Measurements from ENCODE around the gene SLC12A7.
"Not testable (repeated sequence)": the region's sequence is repeated elsewhere in the genome, so short reads cannot be mapped to it uniquely, and the experiment has no call there.

SLC12A7 gene

DNA sequence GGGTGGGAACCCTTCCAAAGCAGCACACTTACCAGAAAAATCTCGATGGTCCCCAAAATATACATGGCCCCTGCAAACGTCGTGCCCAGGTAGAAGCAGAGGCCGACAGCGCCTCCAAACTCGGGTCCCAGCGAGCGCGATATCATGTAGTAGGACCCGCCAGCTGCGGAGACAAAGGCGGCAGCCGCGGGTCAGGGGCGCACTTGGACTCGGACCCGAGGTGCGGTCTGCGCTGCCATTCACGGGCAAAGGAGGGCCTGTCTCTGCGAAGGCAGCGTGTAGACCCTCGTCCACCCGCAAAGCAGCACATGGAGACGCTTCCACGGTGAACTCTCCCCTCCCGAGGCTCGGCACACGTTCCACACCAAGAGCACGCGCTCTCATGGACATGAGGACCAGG is 25.0 kb downstream of the SLC12A7 start:
- no peak for DNase-seq (ENCODE audit: low read depth, low spot score)
- no peak overlapping the region for H3K27ac ChIP-seq

DNA sequence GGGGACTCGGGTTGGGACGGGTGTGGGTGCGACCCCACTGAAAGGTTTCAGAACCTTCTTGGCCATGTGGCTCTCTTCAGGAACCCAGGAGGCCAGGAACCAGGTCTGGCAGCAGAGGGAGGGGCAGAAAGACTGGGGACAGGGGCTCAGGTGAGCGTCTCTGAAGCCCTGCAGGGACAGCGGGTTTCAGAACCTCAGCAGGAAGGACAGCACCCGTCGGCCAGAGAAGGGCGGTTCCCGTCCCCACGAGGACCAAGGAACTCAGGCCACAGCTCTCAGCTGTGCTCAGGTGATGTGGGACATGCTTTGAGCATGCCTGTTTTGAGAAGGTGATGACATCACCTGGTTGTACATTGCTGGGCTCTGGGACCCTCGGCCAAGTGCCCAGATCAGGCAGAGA is 25.7 kb downstream of the SLC12A7 start:
- no peak for DNase-seq (ENCODE audit: low read depth, low spot score)
- H3K27ac ChIP-seq, result no peak overlapping the region

DNA sequence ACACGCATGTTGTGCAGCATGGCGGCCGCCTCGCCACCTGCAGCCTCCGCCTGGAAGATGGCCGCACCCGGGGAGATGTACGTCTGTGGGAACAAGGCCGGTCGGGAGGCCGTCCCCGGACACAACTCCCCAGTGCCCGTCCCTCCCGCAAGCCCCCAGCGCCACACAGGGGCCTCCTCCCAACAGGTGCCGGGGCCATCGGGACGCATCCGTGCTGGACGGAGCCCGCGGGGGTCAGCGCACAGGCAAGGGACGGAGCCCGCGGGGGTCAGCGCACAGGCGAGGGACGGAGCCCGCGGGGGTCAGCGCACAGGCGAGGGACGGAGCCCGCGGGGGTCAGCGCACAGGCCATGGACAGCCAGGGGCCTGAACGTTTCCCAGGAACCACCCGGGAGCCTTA is 26.5 kb downstream of the SLC12A7 start:
- H3K27ac ChIP-seq, result no peak overlapping the region
- no peak for DNase-seq (ENCODE audit: low read depth, low spot score)

DNA sequence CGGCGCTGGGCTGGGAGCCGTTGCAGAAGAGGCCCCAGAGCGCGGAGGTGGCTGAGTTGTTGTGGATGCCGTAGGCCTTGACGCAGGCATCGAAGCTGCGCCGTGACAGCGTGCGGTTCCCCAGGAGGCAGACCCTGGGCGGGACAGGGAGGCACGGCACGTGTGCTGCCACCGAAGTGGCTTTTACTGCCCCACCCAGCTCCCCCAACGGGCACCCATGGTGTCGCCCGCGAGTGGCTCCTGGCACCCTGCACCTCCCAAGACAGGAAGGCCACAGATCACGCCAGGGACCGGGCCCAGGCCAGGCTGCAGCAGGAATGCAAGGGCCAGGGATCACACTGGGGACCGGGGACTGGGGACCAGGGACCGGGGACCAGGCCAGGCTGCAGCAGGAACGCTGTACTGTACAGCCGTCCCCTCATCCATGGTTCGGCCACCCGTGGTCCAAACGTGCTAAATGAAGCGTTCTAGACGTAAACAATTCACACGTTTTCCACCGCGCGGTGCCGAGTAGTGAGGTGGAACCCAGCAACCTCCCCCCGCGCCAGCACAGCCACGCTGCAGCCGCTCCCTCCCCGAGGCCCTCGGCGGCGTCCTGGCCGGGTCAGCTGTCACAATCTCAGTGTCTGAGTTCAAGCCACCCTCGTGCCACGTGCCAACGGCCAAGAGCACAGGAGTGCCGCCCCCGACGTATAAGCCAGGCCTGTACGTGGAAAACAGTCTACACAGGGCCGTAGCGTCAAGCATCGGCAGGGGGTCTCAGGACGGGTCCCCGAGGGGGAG is 27.8 kb downstream of the SLC12A7 start:
- no peak overlapping the region for H3K27ac ChIP-seq
- no peak for DNase-seq (ENCODE audit: low read depth, low spot score)

DNA sequence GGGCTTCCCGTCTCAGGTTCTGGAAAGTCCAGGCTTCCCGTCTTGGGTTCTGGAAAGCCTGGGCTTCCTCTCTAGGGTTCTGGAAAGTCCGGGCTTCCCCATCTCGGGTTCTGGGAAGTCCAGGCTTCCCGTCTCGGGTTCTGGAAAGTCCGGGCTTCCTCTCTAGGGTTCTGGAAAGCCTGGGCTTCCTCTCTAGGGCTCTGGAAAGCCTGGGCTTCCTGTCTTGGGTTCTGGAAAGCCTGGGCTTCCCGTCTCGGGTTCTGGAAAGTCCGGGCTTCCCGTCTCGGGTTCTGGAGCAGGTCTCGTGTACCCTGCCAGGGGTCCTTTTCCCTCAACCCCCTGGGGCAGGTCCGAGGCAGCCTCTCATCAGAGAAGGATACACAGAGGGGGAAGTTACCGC is 28.8 kb downstream of the SLC12A7 start:
- DNase-seq (ENCODE audit: low read depth, low spot score); H3K27ac ChIP-seq: not testable (repeated sequence)

DNA sequence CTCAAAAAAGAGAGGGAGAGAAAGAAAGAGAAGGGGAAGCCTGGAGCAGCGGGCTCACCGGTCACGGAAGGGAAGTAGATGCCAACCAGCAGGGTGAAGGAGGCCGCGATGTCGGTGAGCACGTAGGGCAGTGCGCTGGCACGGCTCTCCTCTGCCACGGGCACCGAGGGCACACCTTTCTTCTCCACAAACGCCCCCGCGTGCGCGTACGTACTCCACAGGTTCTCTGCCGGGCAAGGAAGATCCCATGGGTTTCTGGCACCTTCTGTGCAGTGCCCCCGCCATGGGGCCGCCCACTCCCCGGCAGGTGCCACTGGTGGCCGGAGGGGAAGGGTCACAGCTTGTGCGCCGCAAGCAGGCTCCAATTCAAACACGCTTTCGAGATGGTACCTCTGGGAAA is 30.3 kb downstream of the SLC12A7 start:
- DNase-seq (ENCODE audit: low read depth, low spot score), result no peak
- no peak overlapping the region for H3K27ac ChIP-seq

DNA sequence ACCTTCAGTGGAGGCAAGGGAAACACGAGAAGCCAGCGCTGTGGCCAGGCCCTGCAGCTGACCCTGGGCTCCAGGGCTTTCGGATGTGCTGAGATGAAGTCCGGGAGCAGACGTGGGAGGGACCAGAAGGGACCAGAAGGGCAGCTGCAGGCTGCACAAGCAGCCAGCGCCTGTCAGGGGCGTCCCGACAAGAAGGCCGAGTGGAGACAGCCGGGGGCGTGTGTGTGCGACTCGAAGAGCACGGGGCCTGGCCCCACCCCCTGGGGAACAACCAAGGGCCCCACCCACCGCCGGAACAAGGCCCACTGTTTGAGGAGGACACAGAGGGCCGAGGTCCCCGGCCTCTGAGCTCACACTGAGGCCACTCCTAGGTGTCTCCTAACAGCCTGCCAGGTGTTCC is 31.4 kb downstream of the SLC12A7 start:
- no peak overlapping the region for H3K27ac ChIP-seq
- DNase-seq (ENCODE audit: low read depth, low spot score), result no peak

DNA sequence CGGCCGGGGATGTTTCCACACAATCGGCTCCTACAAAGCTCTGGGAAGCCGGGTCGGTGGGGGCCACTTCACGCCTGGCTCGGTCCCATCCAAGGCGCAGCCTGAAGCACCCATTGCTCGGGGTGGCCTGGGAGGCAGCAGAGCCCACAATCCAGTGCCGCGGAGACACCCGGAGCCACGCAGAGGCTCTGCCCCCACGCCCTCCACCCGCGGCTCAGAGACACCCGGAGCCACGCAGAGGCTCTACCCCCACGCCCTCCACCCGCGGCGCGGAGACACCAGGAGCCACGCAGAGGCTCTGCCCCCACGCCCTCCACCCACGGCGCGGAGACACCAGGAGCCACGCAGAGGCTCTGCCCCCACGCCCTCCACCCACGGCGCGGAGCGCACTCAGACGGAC is 31.9 kb downstream of the SLC12A7 start:
- no peak overlapping the region for H3K27ac ChIP-seq
- no peak for DNase-seq (ENCODE audit: low read depth, low spot score)

DNA sequence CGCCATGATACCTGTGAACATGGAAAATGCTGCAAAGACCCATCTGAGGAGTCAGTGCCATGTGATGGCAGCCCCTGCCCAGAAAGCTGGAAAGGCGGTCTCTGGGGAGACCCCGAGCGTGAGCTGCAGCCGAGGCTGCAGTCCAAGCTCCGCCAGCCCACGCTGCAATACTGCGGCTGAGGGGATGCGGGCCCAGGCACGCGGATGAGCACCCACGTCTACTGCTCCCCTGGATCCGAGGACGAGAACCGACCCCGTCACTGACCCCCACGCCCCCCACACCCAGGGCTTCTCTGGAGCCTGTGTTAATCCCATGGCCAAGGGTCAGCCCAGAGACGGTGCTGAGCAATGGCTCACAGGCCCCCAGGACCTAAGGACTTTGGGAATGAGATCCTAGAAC is 32.4 kb downstream of the SLC12A7 start:
- DNase-seq (ENCODE audit: low read depth, low spot score), result no peak
- no peak overlapping the region for H3K27ac ChIP-seq

DNA sequence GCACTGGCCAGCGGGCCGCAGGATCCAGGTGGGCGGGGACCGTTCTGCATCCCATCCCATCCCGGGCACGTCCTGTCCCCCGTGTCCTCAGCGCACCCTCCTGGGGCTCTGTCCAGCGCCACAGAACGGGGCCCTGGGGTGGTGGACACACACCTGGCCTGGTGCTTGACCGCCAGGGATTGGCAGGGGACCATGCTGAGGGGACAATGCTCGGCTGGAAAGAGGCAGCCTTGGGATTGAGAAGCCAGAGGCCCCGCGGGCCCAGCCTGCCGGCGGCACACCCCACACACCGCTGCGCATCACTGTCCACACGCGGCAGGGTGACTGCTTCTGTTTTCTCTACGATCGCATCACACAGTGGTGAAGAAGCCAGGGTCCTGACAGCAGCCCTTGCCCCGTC is 33.0 kb downstream of the SLC12A7 start:
- DNase-seq (ENCODE audit: low read depth, low spot score), result no peak
- no peak overlapping the region for H3K27ac ChIP-seq

DNA sequence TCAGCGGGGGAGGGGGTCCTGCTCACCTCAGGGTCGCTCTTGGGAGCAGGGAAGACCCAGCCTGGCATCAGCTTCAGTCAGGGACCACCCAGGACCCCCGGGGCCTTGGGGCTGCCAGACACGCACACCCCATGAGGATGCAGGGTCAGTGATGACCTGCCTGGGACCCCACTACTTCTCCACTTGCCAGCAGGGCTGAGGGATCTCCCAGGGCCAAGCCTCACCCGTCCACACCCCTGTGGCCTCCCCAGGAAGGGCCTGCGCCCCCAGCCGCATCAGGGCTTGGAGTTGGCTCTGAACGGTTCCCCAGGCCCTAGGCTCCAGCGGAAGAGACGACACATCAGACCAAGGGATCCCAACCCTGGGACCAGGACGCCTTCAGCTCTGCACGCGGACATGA is 33.7 kb downstream of the SLC12A7 start:
- no peak for DNase-seq (ENCODE audit: low read depth, low spot score)
- H3K27ac ChIP-seq, result no peak overlapping the region

DNA sequence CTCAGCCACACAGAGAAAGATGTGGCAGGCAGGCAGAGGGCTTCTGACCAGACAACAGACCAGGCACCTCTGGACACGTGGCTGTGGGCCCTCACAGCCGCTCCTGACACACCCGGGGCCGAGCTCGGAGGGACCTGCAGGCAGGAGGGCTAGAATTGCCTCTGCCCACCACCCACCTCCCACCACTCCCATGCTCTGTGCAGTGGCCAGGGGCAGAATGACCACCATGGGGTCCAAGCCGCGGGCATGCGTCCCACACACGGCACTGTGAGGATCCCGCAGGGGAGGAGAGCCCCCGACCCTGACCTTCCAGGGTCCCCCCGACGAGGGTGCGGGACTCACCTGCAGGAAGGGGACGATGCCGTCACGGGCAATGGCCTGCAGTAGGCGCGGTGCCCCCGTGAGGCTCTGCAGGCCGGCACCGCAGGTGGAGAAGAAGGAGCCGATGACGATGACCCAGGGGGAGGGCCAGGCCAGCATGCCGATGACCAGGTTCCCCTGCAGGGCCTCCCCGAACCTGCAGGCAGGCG is 34.3 kb downstream of the SLC12A7 start:
- DNase-seq (ENCODE audit: low read depth, low spot score), result no peak
- H3K27ac ChIP-seq, result no peak overlapping the region

DNA sequence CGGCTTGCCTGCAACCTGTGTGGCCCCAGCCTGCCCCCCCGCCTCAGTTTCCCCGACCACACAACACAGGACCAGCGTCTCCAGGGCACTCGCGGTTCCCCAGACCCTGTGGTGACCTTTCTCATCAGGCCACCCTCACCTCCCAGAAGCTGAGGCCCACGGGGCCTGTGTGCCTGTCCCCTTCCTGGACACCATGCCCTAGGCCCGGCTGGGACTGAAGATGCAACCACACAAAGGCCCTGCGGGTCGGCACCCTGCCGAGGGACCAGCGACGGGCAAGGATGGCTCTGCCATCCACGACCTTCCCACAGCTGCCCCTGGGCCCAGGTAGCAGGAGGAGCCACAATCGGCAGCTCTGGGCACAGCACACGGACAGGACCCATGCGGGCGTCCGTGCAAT is 34.8 kb downstream of the SLC12A7 start:
- no peak for DNase-seq (ENCODE audit: low read depth, low spot score)
- H3K27ac ChIP-seq, result no peak overlapping the region

DNA sequence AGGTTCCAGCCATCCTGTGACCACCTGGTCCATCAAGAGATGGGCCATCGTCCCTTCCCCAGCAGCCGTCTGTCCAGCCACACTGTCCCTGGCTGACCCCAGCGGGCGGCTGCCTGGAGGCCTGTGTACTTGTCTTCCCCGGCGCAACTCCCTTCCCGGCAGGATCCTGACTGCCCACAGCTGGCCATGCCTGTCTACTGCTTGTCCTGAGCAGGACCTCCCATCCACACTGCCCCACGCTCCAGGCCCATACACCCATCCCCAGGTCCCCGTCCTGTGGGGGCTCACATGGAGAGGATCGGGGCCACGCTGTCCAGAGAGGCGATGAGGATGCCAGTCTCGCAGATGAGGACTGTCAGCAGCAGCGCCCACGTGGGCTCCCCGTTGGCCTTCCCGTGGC is 35.5 kb downstream of the SLC12A7 start:
- no peak for DNase-seq (ENCODE audit: low read depth, low spot score)

DNA sequence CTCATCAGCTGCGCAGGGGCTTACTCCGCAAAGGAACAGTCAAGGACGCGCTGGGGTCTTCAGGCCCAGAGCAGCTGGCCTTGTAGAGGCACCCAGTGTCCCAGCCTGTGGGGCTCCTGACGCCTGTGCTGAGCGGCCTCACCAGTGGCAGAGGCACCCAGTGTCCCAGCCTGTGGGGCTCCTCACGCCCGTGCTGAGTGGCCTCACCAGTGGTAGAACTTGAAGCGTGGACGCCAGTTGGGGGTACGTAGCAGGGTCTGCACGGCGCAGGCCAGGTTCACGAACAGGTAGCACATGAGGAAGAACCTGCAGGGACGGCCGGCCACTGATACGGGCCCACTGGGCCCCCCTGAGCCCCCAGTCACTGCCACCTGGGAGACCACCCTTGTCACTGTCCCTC is 35.9 kb downstream of the SLC12A7 start:
- no peak for DNase-seq (ENCODE audit: low read depth, low spot score)
- no peak overlapping the region for H3K27ac ChIP-seq

More for the DNA sequence above, 35.5 kb downstream of the SLC12A7 start:
- H3K27ac ChIP-seq, result no peak overlapping the region

DNA sequence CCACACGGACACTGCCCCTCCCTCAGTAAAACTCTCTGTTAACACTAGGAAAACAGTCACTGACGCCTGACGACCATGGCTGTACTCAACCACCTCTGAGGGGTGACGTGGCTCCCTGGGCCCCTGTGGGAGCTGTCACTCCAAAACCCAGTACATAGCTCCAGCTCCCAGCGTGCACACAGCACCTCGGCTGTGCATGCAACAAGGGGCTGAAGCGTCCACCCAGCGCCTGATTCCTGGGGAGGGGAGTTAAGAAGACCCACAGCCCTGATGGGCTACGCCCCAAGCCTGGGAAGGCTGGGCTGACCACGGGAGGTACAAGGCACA is 36.3 kb downstream of the SLC12A7 start:
- no peak overlapping the region for H3K27ac ChIP-seq

DNA sequence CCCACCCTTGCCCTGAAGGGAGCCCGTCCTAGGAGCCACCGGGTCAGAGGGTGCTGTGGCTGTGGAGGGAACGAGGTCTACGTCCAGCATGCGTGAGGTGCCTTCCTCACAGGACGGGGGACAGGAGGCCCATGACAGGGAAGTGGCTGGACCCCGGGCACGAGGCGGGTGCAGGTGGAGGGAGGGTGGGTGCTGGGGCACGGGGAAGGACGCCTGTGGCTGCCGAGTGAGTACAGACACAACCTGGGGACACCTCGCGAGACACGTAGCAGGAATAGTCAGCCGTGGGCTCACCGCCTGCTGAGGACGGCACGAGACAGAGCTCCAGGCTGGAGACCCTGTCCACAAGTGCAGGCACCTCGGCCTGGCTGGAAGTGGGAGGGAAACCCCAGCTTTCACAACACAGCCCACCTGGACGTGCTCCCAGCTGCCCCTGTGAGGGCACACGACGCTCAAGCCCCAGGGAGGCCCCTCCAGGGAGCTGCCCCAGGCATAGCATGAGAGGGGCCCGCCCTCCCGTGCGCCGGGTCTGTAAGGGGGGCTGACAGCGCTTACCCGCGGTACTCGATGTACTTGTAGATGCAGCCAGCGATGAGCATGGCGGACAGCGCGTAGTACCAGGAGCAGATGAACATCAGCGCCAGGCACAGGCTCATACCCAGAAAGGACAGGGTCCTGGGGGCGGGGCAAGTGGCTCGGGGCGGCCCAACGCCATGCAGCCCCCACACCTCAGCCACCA is 36.9 kb downstream of the SLC12A7 start:
- H3K27ac ChIP-seq, result no peak overlapping the region
- no peak for DNase-seq (ENCODE audit: low read depth, low spot score)

More for the DNA sequence above, 36.3 kb downstream of the SLC12A7 start:
- DNase-seq (ENCODE audit: low read depth, low spot score), result no peak

DNA sequence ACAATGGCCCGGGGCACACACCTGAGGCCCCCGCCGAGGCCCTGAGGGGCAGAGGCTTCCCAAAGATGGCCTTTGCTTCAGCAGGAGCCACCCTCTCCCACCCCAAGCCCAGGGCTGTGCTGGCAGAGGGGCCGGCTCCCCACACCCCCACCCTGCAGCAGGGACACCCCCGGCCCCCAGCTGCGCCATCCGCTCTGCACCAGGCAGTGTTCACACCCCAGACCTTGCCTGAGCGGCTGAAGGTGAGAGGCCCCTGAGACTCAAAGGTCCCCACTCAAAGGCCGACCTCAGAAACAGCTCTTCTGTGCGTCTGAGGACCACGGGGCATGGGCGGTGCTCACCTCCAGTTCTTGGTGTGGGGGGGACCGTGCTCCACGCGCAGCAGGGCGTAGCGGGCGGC is 37.6 kb downstream of the SLC12A7 start:
- DNase-seq (ENCODE audit: low read depth, low spot score), result no peak
- no peak overlapping the region for H3K27ac ChIP-seq

DNA sequence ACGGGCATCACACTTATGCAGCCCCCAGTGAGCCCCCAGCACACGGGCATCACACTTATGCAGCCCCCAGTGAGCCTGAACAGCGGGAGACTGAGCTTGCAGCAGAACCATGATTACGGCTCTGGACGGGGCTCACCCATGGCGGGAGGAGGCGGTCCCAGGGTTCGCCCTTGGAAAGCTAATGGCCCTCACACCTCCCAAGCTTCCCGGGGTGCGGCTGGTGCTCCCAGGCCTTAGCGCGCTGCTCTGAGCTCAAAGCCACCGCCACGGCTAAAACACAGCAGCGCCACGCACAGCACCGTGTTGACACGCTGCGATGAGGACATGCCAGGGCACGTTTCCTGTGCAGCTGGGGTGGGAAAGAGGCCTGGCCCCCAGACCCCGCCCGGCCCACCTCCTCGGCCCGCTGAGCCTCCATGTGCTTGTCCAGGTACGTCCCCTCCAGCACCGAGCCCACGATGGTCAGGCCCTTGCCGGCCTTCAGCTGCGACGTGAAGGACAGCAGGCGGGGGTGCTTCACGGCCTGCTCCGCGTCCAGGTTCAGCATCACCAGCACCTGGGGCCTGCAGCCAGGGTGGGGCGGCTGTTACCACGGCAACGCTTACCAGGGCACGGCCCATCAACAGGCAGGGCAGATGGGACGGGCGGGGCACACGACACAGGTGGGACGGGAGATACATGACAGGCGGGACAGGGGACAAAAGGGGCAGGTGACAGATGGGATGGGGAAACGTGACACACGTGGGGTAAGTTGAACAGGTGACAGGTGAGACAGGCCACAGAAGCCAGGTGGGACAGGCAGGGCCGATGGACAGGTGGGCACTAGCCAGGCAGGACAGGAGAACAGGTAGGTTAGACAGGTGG is 38.4 kb downstream of the SLC12A7 start:
- no peak overlapping the region for H3K27ac ChIP-seq
- DNase-seq (ENCODE audit: low read depth, low spot score), result no peak

DNA sequence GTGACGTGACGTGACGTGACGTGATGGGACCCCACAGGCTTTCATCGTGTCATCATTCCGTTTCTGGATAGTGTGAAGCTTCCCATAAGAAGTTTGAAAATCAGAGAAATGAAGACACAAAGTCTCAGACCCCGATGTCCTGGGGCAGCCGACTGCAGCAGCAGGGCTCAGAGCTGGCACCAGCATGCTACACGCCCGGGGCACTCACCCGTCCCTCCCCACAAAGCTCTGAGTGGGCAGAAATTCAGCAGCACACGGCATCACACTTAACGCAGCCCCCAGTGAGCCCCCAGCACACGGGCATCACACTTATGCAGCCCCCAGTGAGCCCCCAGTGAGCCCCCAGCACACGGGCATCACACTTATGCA is 42.2 kb downstream of the SLC12A7 start:
- DNase-seq (ENCODE audit: low read depth, low spot score), result no peak
- H3K27ac ChIP-seq, result no peak overlapping the region
